SIG-M5 treated with dmso at 0.1 percent for 504 hours (cell line): ENCODE results near the gene CALR3.
A peak's percentile ranks its signal among the peaks of the same experiment; 100 is the strongest.
"Not testable (repeated sequence)": the region's sequence is repeated elsewhere in the genome, so short reads cannot be mapped to it uniquely, and the experiment has no call there.

Experiments used
- DNase-seq: peaks from one replicate; lab custom pipeline; 2025; ENCODE audit not compliant: unreplicated experiment; lab: John Stamatoyannopoulos, UW

Gene CALR3

GRCh38 chr19:16497042-16497441 is 1.1 kb upstream of the CALR3 start:
- DNase-seq, result no peak

- DNase-seq, result no peak
These were observed 631 bp upstream of the CALR3 start for GRCh38 chr19:16496613-16496983.

- DNase-seq, result not testable (repeated sequence)
These were observed 9.5 kb downstream of the CALR3 start for GRCh38 chr19:16486476-16486875.

GRCh38 chr19:16482745-16483144 is 13.2 kb downstream of the CALR3 start:
- DNase-seq, result no peak

- DNase-seq, result no peak
These were observed 18.7 kb downstream of the CALR3 start for GRCh38 chr19:16477311-16477710.

GRCh38 chr19:16476401-16476800 is 19.6 kb downstream of the CALR3 start:
- no peak for DNase-seq

GRCh38 chr19:16473875-16474392 is 22.0 kb downstream of the CALR3 start:
- peak; percentile 18 for DNase-seq

GRCh38 chr19:16472992-16473391 is 23.0 kb downstream of the CALR3 start:
- DNase-seq, result no peak

- not testable (repeated sequence) for DNase-seq
These were observed 23.4 kb downstream of the CALR3 start for GRCh38 chr19:16472559-16472899.

- no peak for DNase-seq
These were observed 24.8 kb downstream of the CALR3 start for GRCh38 chr19:16470911-16471811.

- no peak for DNase-seq
These were observed 25.4 kb downstream of the CALR3 start for GRCh38 chr19:16470541-16470910.

- DNase-seq, result no peak
These were observed 28.4 kb downstream of the CALR3 start for GRCh38 chr19:16467581-16467980.

- not testable (repeated sequence) for DNase-seq
These were observed 29.1 kb downstream of the CALR3 start for GRCh38 chr19:16466802-16467427.

- DNase-seq, result no peak
These were observed 30.7 kb downstream of the CALR3 start for GRCh38 chr19:16465239-16465638.

- no peak for DNase-seq
These were observed 31.9 kb downstream of the CALR3 start for GRCh38 chr19:16463991-16464575.

GRCh38 chr19:16463341-16463990 is 32.5 kb downstream of the CALR3 start:
- DNase-seq, result no peak

GRCh38 chr19:16462757-16463250 is 33.2 kb downstream of the CALR3 start:
- no peak for DNase-seq

GRCh38 chr19:16461630-16462051 is 34.3 kb downstream of the CALR3 start:
- no peak for DNase-seq

GRCh38 chr19:16460454-16460853 is 35.5 kb downstream of the CALR3 start:
- DNase-seq, result no peak

- DNase-seq, result no peak
These were observed 36.3 kb downstream of the CALR3 start for GRCh38 chr19:16459680-16460079.
